Common myeloid progenitor, CD34-positive (primary cell): ENCODE measurements around the gene ELAVL3.

Experiments
- CTCF ChIA-PET: fragments of 350-600 bp; sonication (Branson Sonifier 250); formaldehyde crosslinking; loops from one replicate; lab custom pipeline; 2021; ENCODE audit warnings: antibody characterized with exemption; lab: Charles Lee
- POLR2A ChIA-PET: fragments of 350-600 bp; sonication (Branson Sonifier 250); formaldehyde crosslinking; loops from one replicate; lab custom pipeline; 2021; ENCODE audit warnings: antibody characterized with exemption; lab: Charles Lee
- DNase-seq, 3 donors: peaks; one replicate each; pipeline versions ENCODE4 v3.0.0 to v3.0.0-alpha.2; 2013
- H3K27ac ChIP-seq, 2 experiments: 1 replicate in 1 of 2; 2 replicates in 1 of 2; pipeline ENCODE4 v1.7.0; 2013; ENCODE audit warnings: inconsistent platforms in 2 of 2, low read length in 2 of 2, mild to moderate bottlenecking in 2 of 2, low read depth in 1 of 2, moderate library complexity in 1 of 2; ENCODE audit not compliant: severe bottlenecking in 2 of 2, insufficient read depth in 1 of 2, poor library complexity in 1 of 2
- H3K27me3 ChIP-seq, 5 experiments: replicated peaks in 2 of 5; 1 replicate in 3 of 5; 2 replicates in 2 of 5; pipeline versions ENCODE4 v1.6.1 to v1.7.0; 2013; ENCODE audit warnings: low read length in 4 of 5, mild to moderate bottlenecking in 2 of 5, moderate library complexity in 2 of 5, inconsistent platforms in 1 of 5; ENCODE audit not compliant: insufficient read depth in 5 of 5, control insufficient read depth in 4 of 5
- H3K36me3 ChIP-seq, 4 experiments: 1 replicate in 2 of 4; 2 replicates in 2 of 4; pipeline versions ENCODE4 v1.6.1 to v1.7.0; 2013; ENCODE audit warnings: low read length in 3 of 4, control low read depth in 1 of 4, mild to moderate bottlenecking in 1 of 4; ENCODE audit not compliant: control insufficient read depth in 4 of 4, insufficient read depth in 4 of 4
- H3K4me1 ChIP-seq, 4 experiments: 1 replicate in 3 of 4; 2 replicates in 1 of 4; pipeline versions ENCODE4 v1.6.1 to v1.7.1; 2013; ENCODE audit warnings: low read length in 3 of 4, mild to moderate bottlenecking in 3 of 4, control low read depth in 1 of 4, inconsistent platforms in 1 of 4, moderate library complexity in 1 of 4; ENCODE audit not compliant: control insufficient read depth in 4 of 4, insufficient read depth in 4 of 4; ENCODE audit errors: control extremely low read depth in 1 of 4
- H3K4me3 ChIP-seq, 7 experiments: 1 replicate in 4 of 7; 2 replicates in 3 of 7; pipeline versions ENCODE4 v1.5.1 to v1.7.0; 2013; ENCODE audit warnings: mild to moderate bottlenecking in 7 of 7, low read length in 6 of 7, moderate library complexity in 6 of 7, inconsistent platforms in 2 of 7, low read depth in 2 of 7, control low read depth in 1 of 7; ENCODE audit not compliant: insufficient read depth in 4 of 7, control insufficient read depth in 1 of 7; ENCODE audit errors: extremely low read depth in 1 of 7
- H3K9me3 ChIP-seq, 5 experiments: 1 replicate in 4 of 5; 2 replicates in 1 of 5; pipeline versions ENCODE4 v1.6.1 to v1.7.1; 2013; ENCODE audit warnings: low read length in 4 of 5, mild to moderate bottlenecking in 2 of 5, inconsistent platforms in 1 of 5, low read depth in 1 of 5, moderate library complexity in 1 of 5; ENCODE audit not compliant: control insufficient read depth in 4 of 5, insufficient read depth in 2 of 5; ENCODE audit errors: control extremely low read depth in 1 of 5
- WGBS: methylation state at CpG from one replicate; pipeline ENCODE4 v1.1.5; 2013; ENCODE audit not compliant: insufficient coverage; 5-methylcytosine and 5-hydroxymethylcytosine counted together

ELAVL3 gene

GRCh38 chr19:11420429-11421370 lies 60.1 kb downstream of the ELAVL3 start:
- Histone ChIP-seq H3K27ac (no peak overlapping the region), H3K4me1 (peaks cover 0 to 47% (median 36%) of the 10 kb centered on the region in 4 experiments), H3K27me3 (peaks cover 0 to 85% (median 43%) of the 10 kb centered on the region in 5 experiments), H3K4me3 (peak overlapping the region in 4 of 7 experiments; percentile 6 to 69 (median 56)), H3K36me3 (no peaks in the 10 kb centered on the region), H3K9me3 (no peaks in the 10 kb centered on the region)
- whole genome bisulfite sequencing: 3% methylated on average over 22 of the region's 46 CpGs
- CTCF ChIA-PET: interaction anchor here (0.8 to 3.9 kb wide), 6 partner anchors 17 to 134 kb away, joined by 3 to 34 read pairs (median 4); partner anchors contain the start of gene EPOR
- POLR2A ChIA-PET: interaction anchor here (0.6 to 2.3 kb wide), 2 partner anchors 36 to 45 kb away, joined by 3 to 5 read pairs; no protein-coding TSS in a partner anchor
- DNase-seq: peak in 1 of 3 donors; percentile 23

DNA sequence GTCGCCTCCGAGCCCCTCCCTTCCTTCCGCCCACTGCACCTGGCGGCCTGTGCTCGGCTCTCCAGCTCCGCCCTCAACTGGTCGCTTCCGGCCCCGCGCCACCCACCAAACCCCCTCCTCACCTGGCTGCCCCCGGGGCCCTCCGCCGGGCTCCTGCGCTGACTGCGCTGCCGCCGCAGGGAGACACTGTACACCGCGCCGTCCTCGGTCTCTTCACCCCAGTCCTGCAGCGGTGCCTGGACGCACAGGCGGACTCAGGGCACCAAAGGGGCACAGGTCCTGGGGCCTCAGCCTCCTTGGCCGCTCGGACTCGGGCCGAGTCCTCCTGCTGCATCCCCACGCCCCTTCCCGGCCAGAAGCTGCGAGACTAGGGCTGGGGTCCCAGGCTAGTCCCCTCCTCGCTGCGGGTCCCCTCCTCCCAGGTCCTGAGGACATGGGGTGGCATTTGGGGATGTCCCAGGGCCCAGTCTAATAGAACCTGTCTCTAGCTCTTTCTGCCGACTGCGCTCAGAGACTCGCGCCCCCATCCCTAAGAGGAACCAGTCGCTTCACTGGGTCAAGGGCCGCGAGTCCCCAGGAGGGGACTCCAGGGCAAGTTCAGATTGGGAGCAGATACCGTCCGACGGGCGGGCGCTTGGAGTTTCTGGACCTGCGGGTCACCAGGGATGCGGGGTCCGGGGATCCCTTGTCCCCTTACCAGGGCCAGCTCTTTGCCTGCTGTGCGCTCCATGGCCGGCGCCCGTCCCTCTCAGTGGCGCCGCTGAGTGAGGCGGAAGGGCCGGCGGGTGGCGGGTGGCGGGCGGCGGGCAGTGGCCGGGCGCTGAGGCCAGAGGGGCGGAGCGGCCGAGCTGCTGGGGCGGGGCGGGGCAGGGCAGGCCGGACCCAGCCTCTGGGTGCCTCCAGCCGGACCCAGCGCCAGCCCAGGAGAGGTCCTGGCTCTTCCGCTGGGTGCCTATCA lies 62.0 kb downstream of the ELAVL3 start, which contains the start of gene RGL3:
RGL3 (minus strand) TSS at position 766 of the 958 bp plus-strand sequence; CDS start at position 730, 36 bp downstream.
- no peaks in the 10 kb centered on the region for H3K9me3 ChIP-seq
- ChIA-PET POLR2A (interaction anchor here (0.6 kb wide), 1 partner anchor 1260 kb away, joined by 4 read pairs; no protein-coding TSS in a partner anchor), CTCF (interaction anchor here (1.4 to 3.9 kb wide), 4 partner anchors 15 to 45 kb away, joined by 4 to 34 read pairs (median 4); partner anchors contain the start of genes EPOR and SWSAP1)
- no peak for DNase-seq
- H3K36me3 ChIP-seq: no peaks in the 10 kb centered on the region
- H3K27me3 ChIP-seq: peaks cover 0 to 85% (median 41%) of the 10 kb centered on the region in 5 experiments
- peak within 1 kb of the TSS in 1 of 7 experiments; percentile 50 for H3K4me3 ChIP-seq
- WGBS: 8% methylated on average over 62 of the region's 72 CpGs
- peaks cover 0 to 45% (median 36%) of the 10 kb centered on the region in 4 experiments for H3K4me1 ChIP-seq
- H3K27ac ChIP-seq: no peak within 1 kb of the TSS

GRCh38 chr19:11418094-11418548 lies 62.7 kb downstream of the ELAVL3 start:
- Histone ChIP-seq H3K4me1 (peaks cover 0 to 41% (median 33%) of the 10 kb centered on the region in 4 experiments), H3K36me3 (no peaks in the 10 kb centered on the region), H3K27me3 (peaks cover 0 to 78% (median 35%) of the 10 kb centered on the region in 5 experiments), H3K4me3 (peak overlapping the region in 1 of 7 experiments; percentile 4), H3K9me3 (no peaks in the 10 kb centered on the region), H3K27ac (no peak overlapping the region)
- no peak for DNase-seq
- ChIA-PET POLR2A (no interaction called here), CTCF (interaction anchor here (1.0 to 3.9 kb wide), 3 partner anchors 11 to 44 kb away, joined by 3 to 34 read pairs (median 4); partner anchors contain the start of genes EPOR and SWSAP1)
- 7% methylated on average over 11 of the region's 16 CpGs for WGBS

- POLR2A ChIA-PET: no interaction called here
- peaks cover 0 to 25% (median 19%) of the 10 kb centered on the region in 4 experiments for H3K4me1 ChIP-seq
- peaks cover 0 to 62% (median 26%) of the 10 kb centered on the region in 5 experiments for H3K27me3 ChIP-seq
- no peak for DNase-seq
- no peaks in the 10 kb centered on the region for H3K9me3 ChIP-seq
- CTCF ChIA-PET: interaction anchor here (1.3 to 2.1 kb wide), 2 partner anchors 9 to 36 kb away, joined by 3 to 6 read pairs; no protein-coding TSS in a partner anchor
- no peak overlapping the region for H3K27ac ChIP-seq
- no peaks in the 10 kb centered on the region for H3K36me3 ChIP-seq
- 99% methylated on average over 10 of the region's 17 CpGs for WGBS
- no peak overlapping the region for H3K4me3 ChIP-seq
Observed at GRCh38 chr19:11416346-11417052, 64.3 kb downstream of the ELAVL3 start.

- Histone ChIP-seq H3K36me3 (no peaks in the 10 kb centered on the region), H3K27ac (no peak overlapping the region), H3K9me3 (no peaks in the 10 kb centered on the region), H3K27me3 (peaks cover 0 to 42% (median 15%) of the 10 kb centered on the region in 5 experiments), H3K4me1 (peaks cover 0 to 9% (median 6%) of the 10 kb centered on the region in 4 experiments), H3K4me3 (no peak overlapping the region)
- ChIA-PET POLR2A (no interaction called here), CTCF (interaction anchor here (1.2 kb wide), 1 partner anchor 16 kb away, joined by 3 read pairs; no protein-coding TSS in a partner anchor)
- DNase-seq: no peak
- WGBS: 100% methylated on average over 2 of the region's 2 CpGs
Observed at GRCh38 chr19:11414544-11414943, 66.3 kb downstream of the ELAVL3 start.

GRCh38 chr19:11410682-11411081 lies 70.2 kb downstream of the ELAVL3 start:
- CTCF ChIA-PET: interaction anchor here (1.0 to 1.1 kb wide), 2 partner anchors 12 to 33 kb away, joined by 3 to 4 read pairs; no protein-coding TSS in a partner anchor
- POLR2A ChIA-PET: no interaction called here

More at GRCh38 chr19:11410682-11411081, 70.2 kb downstream of the ELAVL3 start:
- Histone ChIP-seq H3K4me3 (no peak overlapping the region), H3K27me3 (peaks cover 0 to 17% (median 7%) of the 10 kb centered on the region in 5 experiments), H3K9me3 (no peaks in the 10 kb centered on the region), H3K27ac (no peak overlapping the region), H3K4me1 (peaks cover 0 to 3% (median 0%) of the 10 kb centered on the region in 4 experiments), H3K36me3 (no peaks in the 10 kb centered on the region)
- no peak for DNase-seq
- 100% methylated on average over 3 of the region's 8 CpGs for WGBS
